Endothelial cell of umbilical vein (primary cell): Measurements from ENCODE around the gene PIGA. TPM values are rescaled to one million over a fixed set of nuclear protein-coding genes. Genes with fewer than 3 reads are reported as not detected.

Experiments
- BruUV-seq: library from RNA; stranded (reverse); fragments of 400-500 nt; replicated peaks from 2 replicates; lab custom pipeline; 2021; lab: Mats Ljungman, UMichigan
- CTCF ChIA-PET: fragments of 300-600, 350-600 bp; sonication (Branson Sonifier 250); formaldehyde crosslinking; loops from one replicate; lab custom pipeline; 2021; ENCODE audit warnings: antibody characterized with exemption, inconsistent platforms; lab: Charles Lee
- POLR2A ChIA-PET: fragments of 300-600, 350-600 bp; sonication (Branson Sonifier 250); formaldehyde crosslinking; loops from one replicate; lab custom pipeline; 2021; ENCODE audit warnings: antibody characterized with exemption, inconsistent platforms; lab: Charles Lee
- DNase-seq: peaks from one replicate; pipeline ENCODE4 v3.0.0-alpha.2; 2011; ENCODE audit warnings: low read depth, low spot score
- FAIRE-seq: peaks from 2 replicates; lab custom pipeline; 2011; peaks lifted over from hg19 to GRCh38; lab: Jason Lieb, UNC
- H2AFZ ChIP-seq: 2 replicates; pipeline ENCODE4 v1.6.0; 2012; ENCODE audit warnings: low read depth, low read length, control low read depth, inconsistent platforms
- H3K27ac ChIP-seq: 2 replicates; pipeline ENCODE4 v1.5.1; 2011; ENCODE audit warnings: low read depth, mild to moderate bottlenecking, control low read depth, low read length, moderate library complexity; ENCODE audit not compliant: insufficient read depth
- H3K27me3 ChIP-seq, 2 experiments: 2 replicates each; pipeline versions ENCODE4 v1.6.0 to v1.6.1; 2011; ENCODE audit warnings: low read length in 2 of 2, mixed read lengths in 1 of 2; ENCODE audit not compliant: control insufficient read depth in 2 of 2, insufficient read depth in 2 of 2
- H3K36me3 ChIP-seq, 2 experiments: 2 replicates in 1 of 2; 3 replicates in 1 of 2; pipeline ENCODE4 v1.5.1; 2011; ENCODE audit warnings: low read length in 2 of 2, mild to moderate bottlenecking in 1 of 2, moderate library complexity in 1 of 2; ENCODE audit not compliant: control insufficient read depth in 2 of 2, insufficient read depth in 2 of 2; ENCODE audit errors: extremely low read depth in 1 of 2
- H3K4me1 ChIP-seq: 3 replicates; pipeline ENCODE4 v1.5.1; 2011; ENCODE audit warnings: mild to moderate bottlenecking, low read length; ENCODE audit not compliant: control insufficient read depth, insufficient read depth; ENCODE audit errors: extremely low read depth
- H3K4me2 ChIP-seq: 2 replicates; pipeline ENCODE4 v1.6.1; 2011; ENCODE audit warnings: low read length, control low read depth, mixed read lengths; ENCODE audit not compliant: insufficient read depth
- H3K4me3 ChIP-seq, 3 experiments: fragments of 200-600 bp in 1 of 3; sonication (generic), shearing (Covaris generic) in 1 of 3; replicated peaks in 1 of 3; 2 replicates each; pipeline ENCODE4 v1.5.1; 2011 to 2016; ENCODE audit warnings: control low read depth in 3 of 3, low read length in 3 of 3, mild to moderate bottlenecking in 2 of 3, inconsistent platforms in 1 of 3, low read depth in 1 of 3, moderate library complexity in 1 of 3; ENCODE audit not compliant: insufficient read depth in 1 of 3
- H3K79me2 ChIP-seq: 2 replicates; pipeline ENCODE4 v1.6.0; 2012; ENCODE audit warnings: low read length, inconsistent platforms; ENCODE audit not compliant: control insufficient read depth, insufficient read depth
- H3K9ac ChIP-seq: replicated peaks from 2 replicates; pipeline ENCODE3; 2011; ENCODE audit warnings: low read length, control low read depth; ENCODE audit not compliant: insufficient read depth; ENCODE audit errors: extremely low read depth
- H3K9me1 ChIP-seq: replicated peaks from 3 replicates; pipeline ENCODE4 v1.6.0; 2011; ENCODE audit warnings: mild to moderate bottlenecking, low read length; ENCODE audit not compliant: control insufficient read depth, insufficient read depth; ENCODE audit errors: extremely low read depth
- H3K9me3 ChIP-seq: replicated peaks from 2 replicates; pipeline ENCODE4 v1.5.1; 2012; ENCODE audit warnings: low read length, inconsistent platforms; ENCODE audit not compliant: control insufficient read depth, insufficient read depth
- H4K20me1 ChIP-seq: replicated peaks from 2 replicates; pipeline ENCODE3; 2011; ENCODE audit warnings: mild to moderate bottlenecking, low read length; ENCODE audit not compliant: control insufficient read depth, insufficient read depth; ENCODE audit errors: extremely low read depth
- CTCF ChIP-seq, 2 donors: IDR thresholded peaks; 1 replicate in 1 of 2; 2 replicates in 1 of 2; pipeline ENCODE4 v1.5.1; 2011; ENCODE audit warnings: low read length in 2 of 2, mild to moderate bottlenecking in 2 of 2, moderate library complexity in 2 of 2, control low read depth in 1 of 2, inconsistent platforms in 1 of 2, low read depth in 1 of 2; ENCODE audit not compliant: insufficient read depth in 1 of 2; ENCODE audit errors: extremely low read depth in 1 of 2
- EZH2 ChIP-seq: IDR thresholded peaks from 2 replicates; pipeline ENCODE4 v1.6.1; 2012; ENCODE audit warnings: borderline replicate concordance, low read depth, mild to moderate bottlenecking, moderate library complexity, low read length, inconsistent platforms; ENCODE audit not compliant: severe bottlenecking
- GATA2 ChIP-seq: IDR thresholded peaks from 2 replicates; pipeline ENCODE4 v1.7.0; 2011; ENCODE audit warnings: low read depth, mild to moderate bottlenecking, moderate library complexity, mixed read lengths, low read length; ENCODE audit not compliant: insufficient read length, insufficient read depth
- JUN ChIP-seq: IDR thresholded peaks from 2 replicates; pipeline ENCODE4 v1.6.1; 2011; ENCODE audit warnings: borderline replicate concordance, low read depth; ENCODE audit not compliant: insufficient read length, insufficient read depth
- MAX ChIP-seq: IDR thresholded peaks from 2 replicates; pipeline ENCODE4 v1.6.1; 2011; ENCODE audit not compliant: insufficient read depth, insufficient read length
- MYC ChIP-seq: IDR thresholded peaks from one replicate; pipeline ENCODE4 v1.6.1; 2011; ENCODE audit warnings: mild to moderate bottlenecking, low read depth, low read length
- POLR2A ChIP-seq: IDR thresholded peaks from 2 replicates; pipeline ENCODE4 v1.6.1; 2012; ENCODE audit warnings: low read depth, mild to moderate bottlenecking, control low read depth, low read length
- POLR2AphosphoS5 ChIP-seq: IDR thresholded peaks from 2 replicates; pipeline ENCODE4 v1.6.1; 2012; ENCODE audit warnings: low read depth, mild to moderate bottlenecking, control low read depth, low read length, moderate library complexity; ENCODE audit not compliant: insufficient read depth
- dilution Hi-C: fragments of 300-500 bp; cut with MboI; formaldehyde crosslinking; loops from one replicate; pipeline ENCODE4 v1.15.0; 2019; ENCODE audit warnings: low sequenced_read_pairs; ENCODE audit not compliant: extremely low pct_ligation_motif_present
- intact Hi-C: fragments of 100-400 bp; cut with micrococcal nuclease; formaldehyde crosslinking; loops from one replicate; pipeline ENCODE4 v1.10.0; 2022
- polyA plus RNA-seq, 4 experiments: library from polyadenylated mRNA; depleted of rRNA in 3 of 4; stranded (reverse) in 3 of 4; unstranded in 1 of 4; fragments of >200 nt; gene quantifications; 2 replicates each; pipeline versions ENCODE4 v1.2.1 to v1.2.3, GENCODE V29; 2011 to 2012; ENCODE audit warnings: missing spikeins in 1 of 4
- total RNA-seq: library from RNA; stranded (reverse); gene quantifications from 2 replicates; pipeline ENCODE4 v1.2.3, GENCODE V29; 2021

PIGA gene
- total and polyA plus RNA-seq, 2 donors (not counting 3 experiments of a cell fraction or from before 2014, with no cell fraction given): 4.0 to 12.1 TPM

- dilution Hi-C loops: no loop called here
- H3K36me3 ChIP-seq: no peaks in the 10 kb centered on the region
- DNase-seq (no peak), FAIRE-seq (no peak)
- POLR2A ChIA-PET: no interaction called here
- no TSS peak for BruUV-seq
- H3K9me3 ChIP-seq: no peaks in the 10 kb centered on the region
- no peak overlapping the region for H3K27ac ChIP-seq
- no peaks in the 10 kb centered on the region for H3K4me1 ChIP-seq
- peaks cover 5 to 8% of the 10 kb centered on the region in 2 experiments for H3K27me3 ChIP-seq
- intact Hi-C loops: no loop called here
- H4K20me1 ChIP-seq: no peaks in the 10 kb centered on the region
- H3K4me3 ChIP-seq: no peak overlapping the region
- no peak overlapping the region for H3K4me2 ChIP-seq
- no peaks in the 10 kb centered on the region for H3K9me1 ChIP-seq
- H2AFZ ChIP-seq: no peak overlapping the region
- H3K9ac ChIP-seq: no peak overlapping the region
- CTCF ChIA-PET: no interaction called here
- H3K79me2 ChIP-seq: no peaks in the 10 kb centered on the region
- TF ChIP-seq GATA2 (no peak), CTCF (IDR thresholded peaks at IDR 0.05; ENCODE audit: extremely low read depth in 1 of 2, insufficient read depth in 1 of 2, low read depth in 1 of 2, low read length in 2 of 2) (no peak), JUN (no peak), POLR2AphosphoS5 (no peak), MYC (no peak), EZH2 (no peak), MAX (no peak), POLR2A (no peak)
Observed at GRCh38 chrX:15343075-15343476, 7.8 kb upstream of the PIGA start.
